Activated CD8-positive, alpha-beta memory T cell treated with anti-CD3 and anti-CD28 coated beads, Interleukin-2, amount 50 U/mL, for 24 hours (primary cell): ENCODE results near the gene GNAI2.
A peak's percentile ranks its signal among the peaks of the same experiment; 100 is the strongest.
"Not testable (repeated sequence)": the region's sequence is repeated elsewhere in the genome, so short reads cannot be mapped to it uniquely, and the experiment has no call there.

ENCODE experiments used
- DNase-seq: peaks from one replicate; pipeline ENCODE4 v3.0.0-alpha.2; 2020; ENCODE audit errors: extremely low read depth

The GNAI2 gene

DNA sequence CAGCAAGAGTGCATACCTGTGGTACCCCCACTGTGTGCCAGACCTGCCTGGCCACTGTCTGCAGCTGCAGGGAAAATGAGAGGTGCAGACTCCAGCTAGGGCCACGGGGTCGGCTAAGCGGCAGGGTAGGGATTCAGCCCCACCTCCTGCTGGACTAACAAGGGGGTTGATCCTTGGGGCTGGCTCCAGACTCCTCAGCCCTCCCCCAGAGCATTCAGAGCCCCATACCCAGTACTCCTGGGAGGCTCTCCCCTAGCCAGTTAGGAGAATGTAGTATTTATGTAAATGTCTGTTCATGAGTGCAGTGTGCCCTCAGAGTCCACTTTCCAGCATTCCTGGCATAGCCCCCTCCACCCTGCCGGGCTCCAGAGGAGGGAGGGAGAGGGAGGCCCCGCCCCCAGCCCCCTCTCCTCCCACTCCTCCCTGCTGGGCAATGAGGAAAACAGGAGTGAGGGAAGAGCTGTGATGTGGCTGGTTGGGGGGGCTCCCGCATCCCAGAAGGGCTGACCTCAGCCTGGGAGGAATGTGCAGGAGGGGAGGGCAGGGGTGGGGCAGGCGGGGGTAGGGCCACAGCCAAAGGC lies 28.5 kb downstream of the GNAI2 start:
- DNase-seq: no peak

- no peak for DNase-seq
These were observed 29.0 kb downstream of the GNAI2 start for GRCh38 chr3:50264964-50265485.

DNA sequence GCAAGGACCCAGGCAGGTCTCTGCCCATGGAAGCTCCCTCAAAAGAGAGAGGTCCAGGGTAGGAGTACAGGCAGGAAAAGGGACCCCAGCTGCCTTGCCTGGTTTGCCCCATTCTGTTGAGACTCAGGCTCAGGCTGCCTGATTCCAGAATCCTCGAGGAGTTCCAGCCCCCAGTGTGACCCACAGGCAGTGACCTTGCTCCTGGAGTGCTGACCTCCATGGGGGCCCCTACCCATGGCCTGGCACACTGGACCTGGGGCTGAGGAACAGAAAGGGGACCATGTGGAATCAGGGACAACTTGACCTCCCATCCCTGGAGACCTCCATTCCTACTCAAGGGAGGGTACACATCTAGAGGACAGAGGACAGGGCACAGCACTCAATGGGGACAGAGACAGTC lies 29.6 kb downstream of the GNAI2 start:
- no peak for DNase-seq

- DNase-seq: no peak
These were observed 30.0 kb downstream of the GNAI2 start for GRCh38 chr3:50266017-50266416.

DNA sequence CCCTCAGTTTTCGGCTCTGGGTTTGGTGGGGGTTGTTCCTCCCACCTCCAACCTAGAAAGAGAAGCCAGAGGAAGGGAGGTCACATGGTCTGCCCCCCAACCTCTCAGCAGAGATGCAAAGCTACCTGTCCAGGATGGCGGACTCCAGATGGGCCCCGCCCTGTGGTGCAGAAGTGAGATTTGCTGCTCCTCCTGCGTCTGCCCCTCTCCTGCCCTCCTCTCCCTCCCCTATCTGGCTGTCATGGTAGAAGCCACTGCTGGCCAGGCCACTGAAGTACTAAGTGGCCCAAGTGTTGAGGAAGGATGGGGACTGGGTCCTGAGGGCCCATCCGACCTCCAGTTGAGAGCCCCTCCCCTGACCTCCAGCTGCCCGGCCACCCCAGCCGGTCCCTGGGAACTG lies 30.8 kb downstream of the GNAI2 start:
- no peak for DNase-seq

- no peak for DNase-seq
These were observed 31.4 kb downstream of the GNAI2 start for GRCh38 chr3:50267280-50267913.

DNA sequence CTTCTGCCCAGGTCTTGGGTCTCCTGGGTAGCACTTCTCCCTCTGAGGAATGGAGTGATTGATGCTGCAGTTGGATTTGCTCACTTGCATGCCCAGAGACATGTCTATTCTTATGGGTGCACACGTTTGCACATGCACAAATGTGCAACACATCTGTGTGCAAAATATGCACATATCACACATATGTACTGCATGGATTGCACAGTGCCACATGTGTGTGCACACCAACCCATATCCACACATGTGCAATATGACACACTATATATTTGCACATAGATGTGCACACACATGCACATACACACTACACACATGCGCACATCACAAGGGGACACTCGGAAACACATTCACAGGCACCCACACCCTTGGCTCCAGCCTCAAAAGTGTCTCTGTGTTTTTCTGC lies 32.3 kb downstream of the GNAI2 start:
- DNase-seq: no peak

GRCh38 chr3:50268703-50269451 lies 32.9 kb downstream of the GNAI2 start, which contains the start of gene SEMA3B:
TSS of gene SEMA3B (plus strand) at chr3:50269147. CDS start at chr3:50269241, 94 bp downstream.
- DNase-seq: no peak

DNA sequence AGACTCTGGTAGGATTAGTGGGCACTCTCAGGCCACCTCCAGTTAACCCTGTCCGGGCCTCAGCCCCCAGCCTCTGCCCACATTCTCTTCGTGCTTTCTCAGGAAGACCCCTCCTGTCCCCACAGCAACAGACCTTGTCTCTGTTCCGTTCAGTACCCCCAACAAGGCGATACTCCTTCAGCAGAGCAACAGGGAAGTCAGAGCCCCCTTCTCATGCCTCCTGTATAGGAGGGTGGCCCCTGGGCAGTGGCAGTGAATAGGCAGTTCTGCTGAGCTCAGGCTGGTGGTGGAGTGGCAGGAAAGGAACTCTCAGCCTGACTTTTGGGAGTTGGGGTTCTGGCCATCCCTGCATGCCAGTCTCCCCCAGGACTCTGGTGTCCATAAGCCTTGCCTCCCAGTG lies 33.5 kb downstream of the GNAI2 start:
- DNase-seq: no peak

GRCh38 chr3:50269977-50270413 lies 34.0 kb downstream of the GNAI2 start:
- no peak for DNase-seq

DNA sequence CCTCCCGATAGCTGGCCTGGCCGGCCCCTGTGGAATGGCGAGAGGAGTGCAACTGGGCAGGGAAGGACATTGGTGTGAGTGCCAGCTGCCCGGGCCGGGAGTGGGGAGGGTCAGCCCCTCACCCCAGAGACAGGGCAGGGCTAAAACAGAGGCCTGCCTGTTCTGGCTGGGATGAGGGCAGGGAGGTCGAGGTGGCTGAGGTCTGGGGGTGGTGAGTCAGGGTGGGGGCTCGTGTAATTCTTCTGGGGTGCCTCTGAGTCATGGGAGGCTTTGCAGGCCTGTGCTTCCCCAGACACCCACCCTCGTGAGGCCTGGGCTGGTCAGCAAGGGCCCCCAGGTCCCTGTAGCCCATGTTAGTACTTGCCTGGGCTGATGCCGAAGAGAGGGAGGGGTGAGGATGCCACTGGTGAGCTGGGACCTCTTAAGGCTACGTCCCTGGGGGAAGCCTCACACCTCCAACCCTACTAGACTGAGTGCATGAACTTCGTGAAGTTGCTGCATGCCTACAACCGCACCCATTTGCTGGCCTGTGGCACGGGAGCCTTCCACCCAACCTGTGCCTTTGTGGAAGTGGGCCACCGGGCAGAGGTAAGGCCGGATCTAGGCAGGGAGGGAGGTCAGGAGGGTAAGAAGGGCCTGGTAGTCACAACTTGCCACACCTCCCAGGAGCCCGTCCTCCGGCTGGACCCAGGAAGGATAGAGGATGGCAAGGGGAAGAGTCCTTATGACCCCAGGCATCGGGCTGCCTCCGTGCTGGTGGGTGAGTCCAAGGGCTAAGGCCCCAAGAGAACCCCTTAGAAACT lies 34.6 kb downstream of the GNAI2 start:
- DNase-seq: no peak

GRCh38 chr3:50271314-50271936 lies 35.4 kb downstream of the GNAI2 start:
- no peak for DNase-seq

DNA sequence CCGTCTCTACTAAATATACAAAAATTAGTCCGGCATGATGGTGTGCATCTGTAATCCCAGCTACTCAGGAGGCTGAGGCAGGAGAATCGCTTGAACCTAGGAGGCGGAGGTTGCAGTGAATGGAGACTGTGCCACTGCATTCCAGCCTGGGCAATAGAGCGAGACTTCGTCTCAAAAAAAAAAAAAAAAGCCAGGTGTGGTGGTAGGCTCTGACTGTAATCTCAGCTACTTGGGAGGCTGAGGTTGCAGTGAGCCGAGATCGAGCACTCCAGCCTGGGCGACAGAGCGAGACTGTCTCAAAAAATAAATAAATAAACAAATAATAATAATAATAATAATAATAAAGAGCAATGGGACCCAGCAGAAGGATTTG lies 36.5 kb downstream of the GNAI2 start:
- DNase-seq: not testable (repeated sequence)

DNA sequence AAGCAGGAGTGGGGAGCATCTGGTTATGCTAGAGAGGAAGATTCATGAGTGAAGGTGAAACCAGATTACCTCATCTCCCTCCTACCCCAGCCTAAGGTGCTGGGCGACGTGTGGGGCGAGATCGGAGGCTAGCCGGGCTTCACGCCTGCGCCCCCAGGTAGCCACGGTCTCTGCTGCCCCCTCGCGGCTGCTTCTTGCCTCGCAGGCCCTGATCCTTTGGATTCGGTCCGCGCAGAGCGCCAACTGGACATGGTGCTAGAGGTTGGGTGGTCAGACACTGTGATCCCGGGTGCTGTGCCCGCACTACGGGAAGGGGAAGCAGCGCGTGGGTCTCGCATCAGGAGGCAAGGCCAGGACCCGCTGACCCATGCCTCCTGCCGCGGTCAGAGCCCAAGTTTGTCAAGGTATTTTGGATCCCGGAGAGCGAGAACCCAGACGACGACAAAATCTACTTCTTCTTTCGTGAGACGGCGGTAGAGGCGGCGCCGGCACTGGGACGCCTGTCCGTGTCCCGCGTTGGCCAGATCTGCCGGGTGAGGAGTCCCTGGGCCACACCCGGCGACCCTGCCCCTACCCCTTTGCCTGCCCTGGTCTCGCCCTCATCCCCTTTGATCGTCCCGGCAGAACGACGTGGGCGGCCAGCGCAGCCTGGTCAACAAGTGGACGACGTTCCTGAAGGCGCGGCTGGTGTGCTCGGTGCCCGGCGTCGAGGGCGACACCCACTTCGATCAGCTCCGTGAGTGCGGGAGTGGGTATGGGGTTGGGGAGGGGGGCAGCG lies 37.1 kb downstream of the GNAI2 start:
- DNase-seq: peak; percentile 73

DNA sequence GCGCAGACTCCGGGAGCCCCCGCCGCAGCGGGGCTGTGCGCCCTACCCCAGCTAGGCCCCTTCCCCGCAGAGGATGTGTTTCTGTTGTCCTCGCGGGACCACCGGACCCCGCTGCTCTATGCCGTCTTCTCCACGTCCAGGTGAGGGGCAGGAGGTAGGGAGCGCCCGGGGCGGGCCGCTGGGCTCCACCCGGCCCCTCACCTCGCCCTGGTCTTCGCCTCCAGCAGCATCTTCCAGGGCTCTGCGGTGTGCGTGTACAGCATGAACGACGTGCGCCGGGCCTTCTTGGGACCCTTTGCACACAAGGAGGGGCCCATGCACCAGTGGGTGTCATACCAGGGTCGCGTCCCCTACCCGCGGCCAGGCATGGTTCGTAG lies 37.7 kb downstream of the GNAI2 start:
- DNase-seq: no peak

DNA sequence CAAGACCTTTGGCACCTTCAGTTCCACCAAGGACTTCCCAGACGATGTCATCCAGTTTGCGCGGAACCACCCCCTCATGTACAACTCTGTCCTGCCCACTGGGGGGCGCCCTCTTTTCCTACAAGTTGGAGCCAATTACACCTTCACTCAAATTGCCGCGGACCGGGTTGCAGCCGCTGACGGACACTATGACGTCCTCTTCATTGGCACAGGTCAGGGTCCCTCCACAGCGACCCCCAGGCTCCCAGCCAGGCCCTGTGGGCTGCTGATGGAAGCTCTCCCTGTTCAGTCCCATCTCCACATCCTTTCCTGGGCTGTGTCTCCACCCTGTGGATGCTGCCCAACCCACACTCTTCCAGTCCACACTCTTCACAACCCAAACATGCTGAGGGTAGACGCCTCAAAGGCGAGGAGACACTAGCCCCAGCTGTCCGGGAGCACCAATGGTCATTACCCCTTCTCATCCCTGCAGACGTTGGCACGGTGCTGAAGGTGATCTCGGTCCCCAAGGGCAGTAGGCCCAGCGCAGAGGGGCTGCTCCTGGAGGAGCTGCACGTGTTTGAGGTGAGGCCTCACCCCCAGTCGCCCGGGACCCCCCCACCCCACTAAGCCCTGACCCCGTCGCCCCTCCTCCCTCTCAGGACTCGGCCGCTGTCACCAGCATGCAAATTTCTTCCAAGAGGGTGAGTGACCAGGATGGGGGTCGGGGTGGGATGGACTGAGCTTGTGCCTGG lies 38.5 kb downstream of the GNAI2 start:
- DNase-seq: peak; percentile 39

- no peak for DNase-seq
These were observed 39.4 kb downstream of the GNAI2 start for GRCh38 chr3:50275141-50275995.

DNA sequence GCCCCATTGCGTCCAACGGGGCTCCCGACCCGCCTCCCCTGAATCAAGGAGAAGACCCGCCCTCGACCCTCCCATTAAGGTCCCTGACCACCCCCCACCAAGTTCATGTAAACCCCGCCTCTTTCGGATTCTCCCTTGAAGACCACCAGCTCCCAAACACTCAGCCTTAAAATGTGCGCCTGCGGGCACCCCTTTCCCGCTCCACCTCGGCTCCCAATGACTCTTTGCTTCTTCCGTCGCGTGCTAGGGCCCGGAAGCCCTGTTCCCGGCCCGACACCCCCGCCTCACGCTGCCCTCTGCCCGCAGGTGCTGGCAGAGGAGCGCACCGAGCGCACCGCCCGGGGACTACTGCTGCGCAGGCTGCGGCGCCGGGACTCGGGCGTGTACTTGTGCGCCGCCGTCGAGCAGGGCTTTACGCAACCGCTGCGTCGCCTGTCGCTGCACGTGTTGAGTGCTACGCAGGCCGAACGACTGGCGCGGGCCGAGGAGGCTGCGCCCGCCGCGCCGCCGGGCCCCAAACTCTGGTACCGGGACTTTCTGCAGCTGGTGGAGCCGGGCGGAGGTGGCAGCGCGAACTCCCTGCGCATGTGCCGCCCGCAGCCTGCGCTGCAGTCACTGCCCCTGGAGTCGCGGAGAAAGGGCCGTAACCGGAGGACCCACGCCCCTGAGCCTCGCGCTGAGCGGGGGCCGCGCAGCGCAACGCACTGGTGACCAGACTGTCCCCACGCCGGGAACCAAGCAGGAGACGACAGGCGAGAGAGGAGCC lies 40.2 kb downstream of the GNAI2 start:
- no peak for DNase-seq

GRCh38 chr3:50276762-50277101 lies 40.7 kb downstream of the GNAI2 start:
- DNase-seq: no peak
